Measurements from ENCODE around the gene PIGR.
A peak's percentile ranks its signal among the peaks of the same experiment; 100 is the strongest.
"Not testable (repeated sequence)": the region's sequence is repeated elsewhere in the genome, so short reads cannot be mapped to it uniquely, and the experiment has no call there.

The PIGR gene

GRCh38 chr1:206933333-206933945 is 12.8 kb downstream of the PIGR start:
- DNase-seq (ENCODE audit: low read depth in 2 of 2) = peak in 1 of 2 experiments; percentile 69

GRCh38 chr1:206932177-206932576 is 14.1 kb downstream of the PIGR start:
- no peak for DNase-seq (ENCODE audit: low read depth in 2 of 2)

- no peak for DNase-seq (ENCODE audit: low read depth in 2 of 2)
Measured at GRCh38 chr1:206931709-206932108, 14.6 kb downstream of the PIGR start.

- DNase-seq (ENCODE audit: low read depth in 2 of 2) = peak in 1 of 2 experiments; percentile 49
Measured at GRCh38 chr1:206930210-206930798, 16.0 kb downstream of the PIGR start.

- DNase-seq (ENCODE audit: low read depth in 2 of 2) = no peak
Measured at GRCh38 chr1:206929524-206929923, 16.7 kb downstream of the PIGR start.

GRCh38 chr1:206926286-206926685 is 20.0 kb downstream of the PIGR start:
- no peak for DNase-seq (ENCODE audit: low read depth in 2 of 2)

GRCh38 chr1:206925106-206925736 is 21.0 kb downstream of the PIGR start:
- DNase-seq (ENCODE audit: low read depth in 2 of 2) = peak in 1 of 2 experiments; percentile 45

- no peak for DNase-seq (ENCODE audit: low read depth in 2 of 2)
Measured at GRCh38 chr1:206924592-206925105, 21.6 kb downstream of the PIGR start.

GRCh38 chr1:206923961-206924557 is 22.2 kb downstream of the PIGR start:
- not testable (repeated sequence) for DNase-seq (ENCODE audit: low read depth in 2 of 2)

- peak in 1 of 2 experiments; percentile 54 for DNase-seq (ENCODE audit: low read depth in 2 of 2)
Measured at GRCh38 chr1:206923009-206923960, 23.0 kb downstream of the PIGR start.

- no peak for DNase-seq (ENCODE audit: low read depth in 2 of 2)
Measured at GRCh38 chr1:206922524-206922923, 23.7 kb downstream of the PIGR start.

GRCh38 chr1:206921772-206922265 is 24.4 kb downstream of the PIGR start, which contains the start of gene FCMR:
FCMR (minus strand) TSS chr1:206921941; CDS start chr1:206921854, 87 bp downstream.
- no peak for DNase-seq (ENCODE audit: low read depth in 2 of 2)

GRCh38 chr1:206918076-206918475 is 28.2 kb downstream of the PIGR start:
- no peak for DNase-seq (ENCODE audit: low read depth in 2 of 2)

GRCh38 chr1:206916000-206916709 is 30.1 kb downstream of the PIGR start:
- DNase-seq (ENCODE audit: low read depth in 2 of 2) = no peak

- DNase-seq (ENCODE audit: low read depth in 2 of 2) = no peak
Measured at GRCh38 chr1:206915030-206915735, 31.1 kb downstream of the PIGR start.

GRCh38 chr1:206913766-206914537 is 32.3 kb downstream of the PIGR start:
- no peak for DNase-seq (ENCODE audit: low read depth in 2 of 2)

GRCh38 chr1:206912445-206913095 is 33.7 kb downstream of the PIGR start:
- peak in 1 of 2 experiments; percentile 58 for DNase-seq (ENCODE audit: low read depth in 2 of 2)

GRCh38 chr1:206911064-206911663 is 35.1 kb downstream of the PIGR start:
- no peak for DNase-seq (ENCODE audit: low read depth in 2 of 2)

Data from stimulated activated CD4-positive, alpha-beta T cell treated with anti-CD3 and anti-CD28 coated beads, Interleukin-12 subunit alpha, Interleukin-12 subunit beta, amount 100 ng/mL, for 24 hours (primary cell).